Astrocyte (in vitro differentiated cells and primary cell): ENCODE measurements around the gene NCEH1. TPM values are rescaled to one million over a fixed set of nuclear protein-coding genes. Genes with fewer than 3 reads are reported as not detected.

Experiments used
- DNase-seq: peaks from one replicate; pipeline ENCODE4 v3.0.0-alpha.2; 2010; ENCODE audit warnings: low read depth
- FAIRE-seq: peaks from 2 replicates; lab custom pipeline; 2011; peaks lifted over from hg19 to GRCh38; lab: Jason Lieb, UNC
- H2AFZ ChIP-seq: 2 replicates; pipeline ENCODE4 v1.6.0; 2012; ENCODE audit warnings: low read depth, low read length, inconsistent platforms
- H3K27ac ChIP-seq: 2 replicates; pipeline ENCODE4 v1.5.1; 2011; ENCODE audit warnings: low read depth, low read length, inconsistent platforms
- H3K27me3 ChIP-seq: 2 replicates; pipeline ENCODE4 v1.6.0; 2011; ENCODE audit warnings: low read length, inconsistent platforms; ENCODE audit not compliant: insufficient read depth
- H3K36me3 ChIP-seq: 2 replicates; pipeline ENCODE4 v1.5.1; 2011; ENCODE audit warnings: low read length, inconsistent platforms; ENCODE audit not compliant: insufficient read depth
- H3K4me1 ChIP-seq: 2 replicates; pipeline ENCODE4 v1.5.1; 2011; ENCODE audit warnings: low read length, inconsistent platforms; ENCODE audit not compliant: insufficient read depth
- H3K4me2 ChIP-seq: 2 replicates; pipeline ENCODE4 v1.6.0; 2012; ENCODE audit warnings: low read length, inconsistent platforms
- H3K4me3 ChIP-seq: 2 replicates; pipeline ENCODE4 v1.5.1; 2011; ENCODE audit warnings: low read depth, mild to moderate bottlenecking, low read length, inconsistent platforms; ENCODE audit not compliant: insufficient read depth
- H3K79me2 ChIP-seq: 2 replicates; pipeline ENCODE4 v1.6.0; 2012; ENCODE audit warnings: mild to moderate bottlenecking, low read length, inconsistent platforms; ENCODE audit not compliant: insufficient read depth
- H3K9ac ChIP-seq: 2 replicates; pipeline ENCODE4 v1.6.0; 2012; ENCODE audit warnings: mild to moderate bottlenecking, low read length, inconsistent platforms
- H3K9me3 ChIP-seq: 2 replicates; pipeline ENCODE4 v1.5.1; 2012; ENCODE audit warnings: low read depth, mild to moderate bottlenecking, low read length, inconsistent platforms; ENCODE audit not compliant: insufficient read depth
- H4K20me1 ChIP-seq: 2 replicates; pipeline ENCODE4 v1.6.0; 2012; ENCODE audit warnings: low read length, inconsistent platforms; ENCODE audit not compliant: insufficient read depth
- H3K27ac Mint-ChIP-seq: one replicate; pipeline ENCODE4 v1.8.0; 2021; ENCODE audit warnings: mild to moderate bottlenecking, mixed read lengths; ENCODE audit not compliant: unreplicated experiment
- H3K27me3 Mint-ChIP-seq: one replicate; pipeline ENCODE4 v1.8.0; 2021; ENCODE audit warnings: low read depth, mixed read lengths; ENCODE audit not compliant: unreplicated experiment
- H3K36me3 Mint-ChIP-seq: one replicate; pipeline ENCODE4 v1.8.0; 2021; ENCODE audit warnings: low read depth, mixed read lengths; ENCODE audit not compliant: unreplicated experiment
- H3K4me1 Mint-ChIP-seq: one replicate; pipeline ENCODE4 v1.8.0; 2021; ENCODE audit warnings: low read depth, mixed read lengths; ENCODE audit not compliant: unreplicated experiment
- H3K4me3 Mint-ChIP-seq: one replicate; pipeline ENCODE4 v1.8.0; 2021; ENCODE audit warnings: mild to moderate bottlenecking, moderate library complexity, mixed read lengths; ENCODE audit not compliant: unreplicated experiment
- H3K9me3 Mint-ChIP-seq: one replicate; pipeline ENCODE4 v1.8.0; 2021; ENCODE audit warnings: mild to moderate bottlenecking, mixed read lengths; ENCODE audit not compliant: unreplicated experiment
- EZH2 ChIP-seq: IDR thresholded peaks from 2 replicates; pipeline ENCODE4 v1.6.1; 2012; ENCODE audit warnings: mild to moderate bottlenecking, low read length, inconsistent platforms; ENCODE audit not compliant: insufficient read depth
- total RNA-seq: library from RNA; stranded (reverse); gene quantifications from 2 replicates; pipeline ENCODE4 v1.2.1, GENCODE V29; 2021
- TF ChIP-seq, protein P1 (sequence below): IDR thresholded peaks from 2 replicates; pipeline ENCODE4 v1.5.1; 2011; ENCODE audit warnings: low read depth, mild to moderate bottlenecking, inconsistent platforms, low read length, moderate library complexity; ENCODE audit not compliant: insufficient read depth

The NCEH1 gene
- total RNA-seq, 1 donor from 2014 or later, result 14.1 TPM

DNA sequence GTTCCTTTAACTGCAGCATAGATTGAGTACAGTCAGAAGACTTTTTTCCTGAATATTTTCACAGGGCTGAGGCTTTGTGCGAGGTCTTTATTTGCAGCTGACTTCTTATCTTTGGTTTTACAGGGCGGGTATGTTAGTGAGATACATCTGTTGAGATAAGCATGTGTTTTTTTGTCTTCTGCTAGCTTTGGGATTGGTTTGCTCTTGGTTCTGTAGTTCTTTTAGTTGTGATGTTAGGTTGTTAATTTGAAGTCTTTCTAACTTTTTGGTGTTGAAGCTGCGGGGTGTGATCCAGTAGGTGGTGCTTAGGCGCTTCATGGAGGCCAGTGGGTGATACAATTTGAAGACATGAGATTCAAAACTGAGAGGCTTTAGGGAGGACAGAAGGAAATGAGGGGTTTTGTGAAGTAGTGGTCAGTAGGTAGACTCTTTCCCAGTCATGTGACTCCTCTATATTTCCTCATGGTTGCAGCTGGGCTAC, 119.7 kb downstream of the NCEH1 start:
- Histone ChIP-seq H3K9me3 (no peaks in the 10 kb centered on the region), H3K4me1 (no peaks in the 10 kb centered on the region), H3K4me3 (no peak overlapping the region), H3K36me3 (no peaks in the 10 kb centered on the region), H4K20me1 (no peaks in the 10 kb centered on the region), H3K79me2 (no peaks in the 10 kb centered on the region), H2AFZ (no peak overlapping the region), H3K27me3 (no peaks in the 10 kb centered on the region), H3K27ac (no peak overlapping the region), H3K9ac (no peak overlapping the region), H3K4me2 (no peak overlapping the region)
- FAIRE-seq, result no peak
- no peak for DNase-seq
- Mint-ChIP-seq H3K9me3 (peaks cover 6% of the 10 kb centered on the region), H3K36me3 (no peaks in the 10 kb centered on the region), H3K4me1 (peaks cover 18% of the 10 kb centered on the region), H3K27ac (no peak overlapping the region), H3K4me3 (no peak overlapping the region), H3K27me3 (no peaks in the 10 kb centered on the region)
- TF ChIP-seq EZH2, result no peak

DNA sequence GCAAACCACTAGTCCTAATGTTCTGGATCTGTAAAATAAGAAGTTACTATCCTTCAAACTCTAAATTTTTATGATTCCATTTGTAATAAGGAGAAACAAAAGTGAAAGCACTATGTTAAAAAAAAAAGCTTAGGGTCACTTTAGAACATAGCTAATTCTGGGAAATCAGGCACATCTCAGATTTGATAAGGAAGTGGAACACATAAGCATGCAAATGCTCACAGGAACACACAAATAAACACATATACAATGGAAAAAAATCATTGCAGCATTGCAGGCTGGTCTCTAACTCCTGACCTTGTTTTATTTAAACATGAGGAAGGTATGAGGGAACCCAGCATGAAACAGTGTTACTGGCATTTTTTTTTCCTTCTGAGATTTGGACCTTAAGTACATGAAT, 124.4 kb downstream of the NCEH1 start:
- H3K9me3 ChIP-seq, result no peaks in the 10 kb centered on the region
- peaks cover 5% of the 10 kb centered on the region for H3K4me1 Mint-ChIP-seq
- H3K27me3 ChIP-seq, result no peaks in the 10 kb centered on the region
- FAIRE-seq (no peak), DNase-seq (no peak)
- no peak overlapping the region for H3K27ac ChIP-seq
- H3K27me3 Mint-ChIP-seq, result no peaks in the 10 kb centered on the region
- H2AFZ ChIP-seq, result no peak overlapping the region
- H3K4me3 Mint-ChIP-seq, result no peak overlapping the region
- TF ChIP-seq EZH2, result no peak
- TF ChIP-seq, protein P1, sequence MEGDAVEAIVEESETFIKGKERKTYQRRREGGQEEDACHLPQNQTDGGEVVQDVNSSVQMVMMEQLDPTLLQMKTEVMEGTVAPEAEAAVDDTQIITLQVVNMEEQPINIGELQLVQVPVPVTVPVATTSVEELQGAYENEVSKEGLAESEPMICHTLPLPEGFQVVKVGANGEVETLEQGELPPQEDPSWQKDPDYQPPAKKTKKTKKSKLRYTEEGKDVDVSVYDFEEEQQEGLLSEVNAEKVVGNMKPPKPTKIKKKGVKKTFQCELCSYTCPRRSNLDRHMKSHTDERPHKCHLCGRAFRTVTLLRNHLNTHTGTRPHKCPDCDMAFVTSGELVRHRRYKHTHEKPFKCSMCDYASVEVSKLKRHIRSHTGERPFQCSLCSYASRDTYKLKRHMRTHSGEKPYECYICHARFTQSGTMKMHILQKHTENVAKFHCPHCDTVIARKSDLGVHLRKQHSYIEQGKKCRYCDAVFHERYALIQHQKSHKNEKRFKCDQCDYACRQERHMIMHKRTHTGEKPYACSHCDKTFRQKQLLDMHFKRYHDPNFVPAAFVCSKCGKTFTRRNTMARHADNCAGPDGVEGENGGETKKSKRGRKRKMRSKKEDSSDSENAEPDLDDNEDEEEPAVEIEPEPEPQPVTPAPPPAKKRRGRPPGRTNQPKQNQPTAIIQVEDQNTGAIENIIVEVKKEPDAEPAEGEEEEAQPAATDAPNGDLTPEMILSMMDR, result no peak
- H3K4me2 ChIP-seq, result no peak overlapping the region
- H3K4me3 ChIP-seq, result no peak overlapping the region
- H3K9me3 Mint-ChIP-seq, result peaks cover 6% of the 10 kb centered on the region
- no peaks in the 10 kb centered on the region for H4K20me1 ChIP-seq
- no peaks in the 10 kb centered on the region for H3K4me1 ChIP-seq
- no peaks in the 10 kb centered on the region for H3K79me2 ChIP-seq
- H3K9ac ChIP-seq, result no peak overlapping the region
- H3K27ac Mint-ChIP-seq, result no peak overlapping the region
- H3K36me3 Mint-ChIP-seq, result no peaks in the 10 kb centered on the region
- no peaks in the 10 kb centered on the region for H3K36me3 ChIP-seq

DNA sequence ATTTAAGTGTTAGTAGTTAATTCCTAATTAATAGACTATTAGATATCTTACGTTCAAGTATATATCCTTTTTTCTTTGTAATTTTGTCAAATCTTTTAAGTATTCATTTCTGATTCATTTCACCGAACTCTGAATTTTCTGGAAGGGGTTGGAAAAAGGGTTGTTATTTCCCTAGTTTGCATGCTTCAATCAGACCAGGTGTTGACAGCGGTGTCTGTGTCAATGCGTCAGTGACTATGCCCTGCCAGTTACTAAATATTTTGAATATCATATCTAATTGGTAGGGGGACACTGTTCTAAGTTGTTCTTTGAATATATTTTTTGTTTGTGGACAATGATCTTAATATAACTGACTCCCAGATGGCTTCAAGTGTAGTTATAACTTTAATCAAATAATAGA, 124.9 kb downstream of the NCEH1 start:
- H3K4me2 ChIP-seq, result no peak overlapping the region
- no peak overlapping the region for H3K27ac ChIP-seq
- no peaks in the 10 kb centered on the region for H3K27me3 ChIP-seq
- Mint-ChIP-seq H3K4me3 (no peak overlapping the region), H3K36me3 (no peaks in the 10 kb centered on the region), H3K27me3 (no peaks in the 10 kb centered on the region), H3K9me3 (peaks cover 6% of the 10 kb centered on the region), H3K27ac (no peak overlapping the region), H3K4me1 (peaks cover 2% of the 10 kb centered on the region)
- no peaks in the 10 kb centered on the region for H3K79me2 ChIP-seq
- no peak overlapping the region for H3K4me3 ChIP-seq
- no peak overlapping the region for H2AFZ ChIP-seq
- no peak for FAIRE-seq
- TF ChIP-seq EZH2, result no peak
- TF ChIP-seq, protein P1, result no peak
- no peak overlapping the region for H3K9ac ChIP-seq
- no peak for DNase-seq
- H3K4me1 ChIP-seq, result no peaks in the 10 kb centered on the region
- H3K9me3 ChIP-seq, result no peaks in the 10 kb centered on the region
- no peaks in the 10 kb centered on the region for H4K20me1 ChIP-seq
- no peaks in the 10 kb centered on the region for H3K36me3 ChIP-seq
